GM23338 (cell line): Measurements from ENCODE around the gene GFER. TPM values are rescaled to one million over a fixed set of nuclear protein-coding genes. Genes with fewer than 3 reads are reported as not detected.

ENCODE experiments used
- ATAC-seq: fragments of 200-7000 bp; cut with Tn5 transposase; 3 replicates; pipeline ENCODE4 v1.9.1; 2020
- DNase-seq: peaks from one replicate; pipeline ENCODE4 v3.0.0-alpha.2; 2015; ENCODE audit warnings: low spot score
- H2AFZ ChIP-seq: fragments of 200-600 bp; sonication (generic); 2 replicates; pipeline ENCODE4 v1.8.0; 2016; ENCODE audit warnings: antibody characterized with exemption, mild to moderate bottlenecking, moderate library complexity
- H3F3A ChIP-seq: fragments of 200-600 bp; sonication (generic); replicated peaks from 2 replicates; pipeline ENCODE4 v1.8.0; 2017; ENCODE audit warnings: antibody characterized with exemption, mixed run types, low read depth
- H3K27ac ChIP-seq: fragments of 200-600 bp; sonication (generic); 2 replicates; pipeline ENCODE4 v1.6.1; 2016; ENCODE audit warnings: low read depth
- H3K27me3 ChIP-seq: fragments of 200-600 bp; sonication (generic); 2 replicates; pipeline ENCODE4 v1.8.0; 2016; ENCODE audit warnings: mild to moderate bottlenecking, mixed run types, moderate library complexity; ENCODE audit not compliant: insufficient read depth
- H3K36me3 ChIP-seq: fragments of 200-600 bp; sonication (generic); 2 replicates; pipeline ENCODE4 v1.8.0; 2016; ENCODE audit warnings: mild to moderate bottlenecking; ENCODE audit not compliant: insufficient read depth
- H3K4me1 ChIP-seq: fragments of 200-600 bp; sonication (generic); 2 replicates; pipeline ENCODE4 v1.8.0; 2016; ENCODE audit warnings: mild to moderate bottlenecking, moderate library complexity; ENCODE audit not compliant: insufficient read depth
- H3K4me2 ChIP-seq: fragments of 200-600 bp; sonication (generic); 2 replicates; pipeline ENCODE4 v1.7.1; 2017; ENCODE audit warnings: mixed run types
- H3K4me3 ChIP-seq: fragments of 200-600 bp; sonication (generic); 2 replicates; pipeline ENCODE4 v1.6.1; 2016; ENCODE audit warnings: mixed run types
- H3K79me2 ChIP-seq: fragments of 200-600 bp; sonication (generic); replicated peaks from 2 replicates; pipeline ENCODE4 v1.8.0; 2017; ENCODE audit warnings: mild to moderate bottlenecking; ENCODE audit not compliant: insufficient read depth
- H3K9me2 ChIP-seq: fragments of 200-600 bp; sonication (generic); 2 replicates; pipeline ENCODE4 v1.8.0; 2017; ENCODE audit not compliant: insufficient read depth
- H4K20me1 ChIP-seq: fragments of 200-600 bp; sonication (generic); replicated peaks from 2 replicates; pipeline ENCODE4 v1.8.0; 2017; ENCODE audit warnings: mild to moderate bottlenecking; ENCODE audit not compliant: insufficient read depth
- H3K27ac Mint-ChIP-seq: 2 replicates; pipeline ENCODE4 v1.8.0; 2020; ENCODE audit warnings: inconsistent platforms, mild to moderate bottlenecking, moderate library complexity, mixed read lengths
- H3K27me3 Mint-ChIP-seq: 3 replicates; pipeline ENCODE4 v1.8.0; 2022; ENCODE audit warnings: low read depth, mild to moderate bottlenecking, moderate library complexity, mixed read lengths, inconsistent platforms; ENCODE audit not compliant: insufficient read depth, poor library complexity
- H3K36me3 Mint-ChIP-seq: 3 replicates; pipeline ENCODE4 v1.8.0; 2021; ENCODE audit warnings: low read depth, mild to moderate bottlenecking, inconsistent platforms, moderate library complexity, mixed read lengths
- H3K4me1 Mint-ChIP-seq: 3 replicates; pipeline ENCODE4 v1.8.0; 2020; ENCODE audit warnings: mild to moderate bottlenecking, inconsistent platforms, mixed read lengths
- H3K4me3 Mint-ChIP-seq: 3 replicates; pipeline ENCODE4 v1.8.0; 2021; ENCODE audit warnings: moderate library complexity, mild to moderate bottlenecking, inconsistent platforms, mixed read lengths
- H3K9me3 Mint-ChIP-seq: 3 replicates; pipeline ENCODE4 v1.8.0; 2020; ENCODE audit warnings: moderate library complexity, mild to moderate bottlenecking, inconsistent platforms, mixed read lengths
- CREB1 ChIP-seq: fragments of 250-450 bp; sonication (Bioruptor Pico); IDR thresholded peaks from 2 replicates; pipeline ENCODE4 v1.5.0; 2020; ENCODE audit warnings: low read depth, mild to moderate bottlenecking, moderate library complexity
- CTCF ChIP-seq, 2 experiments: fragments of 200-600 bp in 1 of 2; sonication (generic) in 1 of 2; conservative IDR thresholded peaks; 2 replicates each; pipeline versions ENCODE4 v1.5.1 to v1.6.1; 2016 to 2017; ENCODE audit warnings: antibody characterized with exemption in 2 of 2, low read depth in 2 of 2, mild to moderate bottlenecking in 2 of 2, moderate library complexity in 1 of 2
- JUNB ChIP-seq: IDR thresholded peaks from one replicate; pipeline ENCODE4 v1.6.1; 2016; ENCODE audit warnings: antibody characterized with exemption; ENCODE audit not compliant: unreplicated experiment
- NANOG ChIP-seq: IDR thresholded peaks from 2 replicates; pipeline ENCODE4 v1.6.1; 2016; ENCODE audit warnings: antibody characterized with exemption, borderline replicate concordance
- POLR2AphosphoS5 ChIP-seq: IDR thresholded peaks from 2 replicates; pipeline ENCODE4 v1.6.1; 2016; ENCODE audit warnings: antibody characterized with exemption, low read depth
- REST ChIP-seq: IDR thresholded peaks from one replicate; pipeline ENCODE4 v1.6.1; 2018; ENCODE audit warnings: antibody characterized with exemption; ENCODE audit not compliant: unreplicated experiment
- ZNF331 ChIP-seq: fragments of 250-450 bp; sonication (Bioruptor Pico); IDR thresholded peaks from 2 replicates; pipeline ENCODE4 v1.5.0; 2020; ENCODE audit warnings: low read depth, mild to moderate bottlenecking, moderate library complexity
- ZNF462 ChIP-seq: fragments of 250-450 bp; sonication (Bioruptor Pico); IDR thresholded peaks from 2 replicates; pipeline ENCODE4 v1.5.0; 2020; ENCODE audit warnings: mild to moderate bottlenecking, moderate library complexity
- polyA plus RNA-seq: library from polyadenylated mRNA; unstranded; fragments of >200 nt; fragmentation: Nextera tagmentation; extraction: Ambion mirVana; gene quantifications from 2 replicates; pipeline ENCODE4 v1.2.1, GENCODE V29; 2016
- total RNA-seq: library from RNA; depleted of rRNA; stranded (reverse); fragments of >200 nt; shearing (Covaris generic); gene quantifications from 2 replicates; pipeline ENCODE4 v1.2.3, GENCODE V29; 2014

Gene GFER
- total and polyA plus RNA-seq, 2 experiments from 2014 or later, result 40.1 to 64.5 TPM

GRCh38 chr16:2027024-2028010 is 43.3 kb downstream of the GFER start:
- Histone ChIP-seq H3K79me2 (no peaks in the 10 kb centered on the region), H3K36me3 (no peaks in the 10 kb centered on the region), H2AFZ (peak overlapping the region; percentile 72; the same call in 1 of the 2 replicates), H3K27me3 (peaks cover 36% of the 10 kb centered on the region), H3K4me1 (no peaks in the 10 kb centered on the region; the same call in 1 of the 2 replicates), H3K9me2 (no peaks in the 10 kb centered on the region), H4K20me1 (no peaks in the 10 kb centered on the region), H3K4me2 (peak overlapping the region; percentile 85), H3K27ac (no peak overlapping the region), H3F3A (peaks cover 5% of the 10 kb centered on the region), H3K4me3 (peak overlapping the region; percentile 60)
- H3K4me1 Mint-ChIP-seq, result peaks cover 12% of the 10 kb centered on the region
- ATAC-seq, result no peak
- no peak for DNase-seq
- TF ChIP-seq REST (no peak), POLR2AphosphoS5 (no peak), JUNB (no peak), NANOG (no peak)
- peaks cover 14% of the 10 kb centered on the region for H3K27me3 Mint-ChIP-seq
- no peaks in the 10 kb centered on the region for H3K9me3 Mint-ChIP-seq
- peak overlapping the region; percentile 81 for H3K4me3 Mint-ChIP-seq
- no peak overlapping the region for H3K27ac Mint-ChIP-seq
- peaks cover 3% of the 10 kb centered on the region; the same call in 1 of the 3 replicates for H3K36me3 Mint-ChIP-seq

- Mint-ChIP-seq H3K9me3 (no peaks in the 10 kb centered on the region), H3K4me3 (peak overlapping the region; percentile 81; the same call in 2 of the 3 replicates), H3K36me3 (no peaks in the 10 kb centered on the region), H3K4me1 (peaks cover 9% of the 10 kb centered on the region), H3K27ac (no peak overlapping the region), H3K27me3 (peaks cover 9% of the 10 kb centered on the region)
- Histone ChIP-seq H3K27me3 (peaks cover 36% of the 10 kb centered on the region), H3K4me2 (no peak overlapping the region), H3K4me1 (no peaks in the 10 kb centered on the region; the same call in 1 of the 2 replicates), H3K36me3 (no peaks in the 10 kb centered on the region), H3K9me2 (no peaks in the 10 kb centered on the region), H3K27ac (no peak overlapping the region), H2AFZ (no peak overlapping the region), H4K20me1 (no peaks in the 10 kb centered on the region), H3F3A (peaks cover 5% of the 10 kb centered on the region; the same call in 1 of the 2 replicates), H3K4me3 (no peak overlapping the region; the same call in 1 of the 2 replicates), H3K79me2 (no peaks in the 10 kb centered on the region)
- DNase-seq (no peak), ATAC-seq (no peak)
- TF ChIP-seq ZNF462 (CRISPR knock-in tag), result no peak
- TF ChIP-seq CTCF (conservative IDR thresholded peaks at IDR 0.05; ENCODE audit: low read depth in 2 of 2), result no peak
- no peak for TF ChIP-seq JUNB
- TF ChIP-seq ZNF331 (CRISPR knock-in tag), result no peak
- TF ChIP-seq CREB1 (CRISPR knock-in tag), result no peak
Observed at GRCh38 chr16:2028146-2028545, 44.2 kb downstream of the GFER start.
